HepG2 (cell line): ENCODE data around the gene OGFOD3. TPM values are rescaled to one million over a fixed set of nuclear protein-coding genes. Genes with fewer than 3 reads are reported as not detected.

Source experiments
- HNRNPK ChIP-seq: fragments of 200-400 bp; formaldehyde crosslinking; IDR thresholded peaks from 2 replicates; pipeline ENCODE4 v1.6.1; 2018; ENCODE audit warnings: low read length, low read depth, moderate library complexity, mild to moderate bottlenecking; ENCODE audit not compliant: poor library complexity, severe bottlenecking
- HOXA3 ChIP-seq: sonication (generic); formaldehyde crosslinking; IDR thresholded peaks from 2 replicates; pipeline ENCODE4 v1.5.0; 2020; ENCODE audit warnings: missing genetic modification reagents
- JUND ChIP-seq: sonication (generic); formaldehyde crosslinking; IDR thresholded peaks from 2 replicates; pipeline ENCODE4 v1.8.0; 2022; ENCODE audit warnings: mild to moderate bottlenecking, missing genetic modification reagents
- KDM5B ChIP-seq: sonication (generic); formaldehyde crosslinking; IDR thresholded peaks from 2 replicates; pipeline ENCODE4 v1.4.0; 2020; ENCODE audit warnings: missing genetic modification reagents, mild to moderate bottlenecking, borderline replicate concordance
- LCORL ChIP-seq, 2 experiments: fragments of 450-650 bp in 1 of 2; sonication (generic) in 1 of 2; formaldehyde crosslinking in 1 of 2; IDR thresholded peaks; 2 replicates each; pipeline versions ENCODE4 v1.5.0 to v1.6.1; 2017 to 2020; ENCODE audit warnings: antibody characterized with exemption in 1 of 2, missing genetic modification reagents in 1 of 2
- NCOA1 ChIP-seq: sonication (generic); formaldehyde crosslinking; IDR thresholded peaks from 2 replicates; pipeline ENCODE4 v1.9.0; 2021; ENCODE audit warnings: missing genetic modification reagents
- PCBP2 ChIP-seq: fragments of 200-400 bp; formaldehyde crosslinking; optimal IDR thresholded peaks from 2 replicates; pipeline ENCODE3; 2018; ENCODE audit warnings: low read length, low read depth; ENCODE audit not compliant: poor library complexity, severe bottlenecking
- RFXAP ChIP-seq: sonication (generic); formaldehyde crosslinking; IDR thresholded peaks from 2 replicates; pipeline ENCODE4 v1.4.0; 2020; ENCODE audit warnings: missing genetic modification reagents, borderline replicate concordance
- TOPORS ChIP-seq: sonication (generic); formaldehyde crosslinking; IDR thresholded peaks from 2 replicates; pipeline ENCODE4 v1.8.0; 2023; ENCODE audit warnings: mild to moderate bottlenecking, missing genetic modification reagents
- ZFY ChIP-seq: sonication (generic); formaldehyde crosslinking; IDR thresholded peaks from 2 replicates; pipeline ENCODE4 v1.4.0; 2020; ENCODE audit warnings: missing genetic modification reagents
- ZNF232 ChIP-seq: sonication (generic); formaldehyde crosslinking; IDR thresholded peaks from 2 replicates; pipeline ENCODE4 v1.4.0; 2020; ENCODE audit warnings: missing genetic modification reagents, borderline replicate concordance
- ZNF24 ChIP-seq: fragments of 450-650 bp; IDR thresholded peaks from 2 replicates; pipeline ENCODE4 v1.6.1; 2017; ENCODE audit warnings: antibody characterized with exemption, mild to moderate bottlenecking
- ZNF274 ChIP-seq: sonication (generic); formaldehyde crosslinking; IDR thresholded peaks from 2 replicates; pipeline ENCODE4 v1.5.1; 2020; ENCODE audit warnings: mild to moderate bottlenecking, missing genetic modification reagents
- ZNF296 ChIP-seq: sonication (generic); formaldehyde crosslinking; conservative IDR thresholded peaks from 2 replicates; pipeline ENCODE4 v1.5.0; 2020; ENCODE audit warnings: mild to moderate bottlenecking, missing genetic modification reagents
- ZNF350 ChIP-seq: sonication (generic); formaldehyde crosslinking; IDR thresholded peaks from 2 replicates; pipeline ENCODE4 v1.4.0; 2020; ENCODE audit warnings: mild to moderate bottlenecking, low read depth, missing genetic modification reagents, borderline replicate concordance
- ZNF430 ChIP-seq: sonication (generic); formaldehyde crosslinking; IDR thresholded peaks from 2 replicates; pipeline ENCODE4 v1.9.0; 2021; ENCODE audit warnings: mild to moderate bottlenecking, missing genetic modification reagents
- ZNF468 ChIP-seq: sonication (generic); formaldehyde crosslinking; IDR thresholded peaks from 2 replicates; pipeline ENCODE4 v1.8.0; 2022; ENCODE audit warnings: mild to moderate bottlenecking, moderate library complexity, missing genetic modification reagents
- ZNF530 ChIP-seq: sonication (generic); formaldehyde crosslinking; IDR thresholded peaks from 2 replicates; pipeline ENCODE4 v1.5.0; 2020; ENCODE audit warnings: low read depth, mild to moderate bottlenecking, missing genetic modification reagents
- polyA plus RNA-seq, 8 experiments: library from polyadenylated mRNA; depleted of rRNA in 3 of 8; stranded (reverse) in 7 of 8; unstranded in 1 of 8; fragments of >200 nt; fragmentation: Illumina TruSeq in 4 of 8; extraction: Trizol in 4 of 8; gene quantifications; 2 replicates each; pipeline versions ENCODE4 v1.2.1 to v1.2.3, GENCODE V29; 2011 to 2016; ENCODE audit warnings: low read depth in 4 of 8, missing spikeins in 1 of 8, mixed read lengths in 1 of 8; ENCODE audit not compliant: insufficient read depth in 1 of 8
- total RNA-seq, 5 experiments: library from RNA; depleted of rRNA; stranded (reverse); fragments of >200 nt; fragmentation: Illumina TruSeq; extraction: Trizol; gene quantifications; 2 replicates each; pipeline ENCODE4 v1.2.3, GENCODE V29; 2016; ENCODE audit warnings: low read depth in 1 of 5
- TF ChIP-seq, protein P1 (sequence below): sonication (generic); formaldehyde crosslinking; IDR thresholded peaks from 2 replicates; pipeline ENCODE4 v1.4.0; 2020; ENCODE audit warnings: missing genetic modification reagents
- TF ChIP-seq, protein P2 (sequence below): sonication (generic); formaldehyde crosslinking; IDR thresholded peaks from 2 replicates; pipeline ENCODE4 v1.4.0; 2020; ENCODE audit warnings: mild to moderate bottlenecking, low read depth, missing genetic modification reagents
- TF ChIP-seq, protein P3 (sequence below): IDR thresholded peaks from 2 replicates; pipeline ENCODE4 v1.6.1; 2018; ENCODE audit warnings: missing genetic modification reagents, mild to moderate bottlenecking, missing compliant biosample characterization

The OGFOD3 gene
- total and polyA plus RNA-seq, 2 of the 13 experiments (the other 11 are each of a cell fraction or from before 2014, with no cell fraction given) = 40.0 to 42.1 TPM

DNA sequence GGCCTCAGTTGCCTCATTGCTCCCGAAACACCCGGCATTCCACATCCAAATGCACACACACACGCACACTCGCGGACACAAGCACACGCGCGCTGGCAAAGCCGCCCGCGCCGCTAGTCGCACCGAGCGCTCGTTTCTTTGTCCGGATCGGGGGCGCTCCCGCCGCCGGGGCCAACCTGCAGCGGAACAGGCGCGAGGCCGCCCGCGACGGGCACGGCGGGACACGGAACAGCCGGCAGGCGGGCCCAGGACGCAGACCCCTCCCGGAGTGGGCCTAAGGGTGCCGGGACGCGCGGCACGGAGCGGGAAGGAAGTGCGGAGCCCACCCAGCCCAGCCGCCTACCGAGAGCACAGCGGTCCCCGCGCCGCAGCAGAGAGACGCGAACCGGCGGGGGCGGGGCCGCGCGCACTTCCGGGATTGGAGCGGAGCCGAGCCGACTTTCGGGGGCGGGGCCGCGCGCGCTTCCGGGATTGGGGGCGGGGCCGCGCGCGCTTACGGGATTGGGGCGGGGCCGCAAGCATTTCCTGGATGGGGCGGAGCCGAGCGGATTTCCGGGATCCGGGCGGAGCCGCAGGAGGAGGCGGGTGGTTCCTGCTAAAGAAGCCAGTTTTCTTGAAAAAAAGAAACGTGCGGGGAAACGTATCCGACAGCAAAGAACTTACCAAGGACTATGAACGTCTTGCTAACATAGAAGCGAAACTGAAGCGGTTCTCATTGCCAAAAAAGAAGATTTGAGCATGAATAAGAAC, 32.1 kb upstream of the OGFOD3 start, which contains the start of gene CYBC1 (continued):
- TF ChIP-seq PCBP2 (no peak), HNRNPK (no peak), LCORL (IDR thresholded peaks at IDR 0.05) (no peak), LCORL (CRISPR knock-in tag; IDR thresholded peaks at IDR 0.05) (peak; percentile 69; the same call in 1 of the 2 replicates), RFXAP (CRISPR knock-in tag) (peak; percentile 78; the same call in 1 of the 2 replicates), ZNF468 (0 out of 2 replicates have a peak, but pooled peaks have one; percentile 17), ZFY (peak; percentile 92), ZNF350 (CRISPR knock-in tag) (no peak), HOXA3 (CRISPR knock-in tag) (peak; percentile 74), KDM5B (CRISPR knock-in tag) (peak; percentile 92; the same call in 1 of the 2 replicates), JUND (no peak), ZNF274 (0 out of 2 replicates have a peak, but pooled peaks have one; percentile 69), ZNF530 (no peak), ZNF296 (CRISPR knock-in tag) (no peak), ZNF232 (CRISPR knock-in tag) (peak; percentile 68; the same call in 1 of the 2 replicates), ZNF430 (CRISPR knock-in tag) (peak; percentile 53; the same call in 1 of the 2 replicates), ZNF24 (no peak), NCOA1 (CRISPR knock-in tag) (peak; percentile 65; the same call in 1 of the 2 replicates), TOPORS (CRISPR knock-in tag) (peak; percentile 83)
- TF ChIP-seq, protein P1, sequence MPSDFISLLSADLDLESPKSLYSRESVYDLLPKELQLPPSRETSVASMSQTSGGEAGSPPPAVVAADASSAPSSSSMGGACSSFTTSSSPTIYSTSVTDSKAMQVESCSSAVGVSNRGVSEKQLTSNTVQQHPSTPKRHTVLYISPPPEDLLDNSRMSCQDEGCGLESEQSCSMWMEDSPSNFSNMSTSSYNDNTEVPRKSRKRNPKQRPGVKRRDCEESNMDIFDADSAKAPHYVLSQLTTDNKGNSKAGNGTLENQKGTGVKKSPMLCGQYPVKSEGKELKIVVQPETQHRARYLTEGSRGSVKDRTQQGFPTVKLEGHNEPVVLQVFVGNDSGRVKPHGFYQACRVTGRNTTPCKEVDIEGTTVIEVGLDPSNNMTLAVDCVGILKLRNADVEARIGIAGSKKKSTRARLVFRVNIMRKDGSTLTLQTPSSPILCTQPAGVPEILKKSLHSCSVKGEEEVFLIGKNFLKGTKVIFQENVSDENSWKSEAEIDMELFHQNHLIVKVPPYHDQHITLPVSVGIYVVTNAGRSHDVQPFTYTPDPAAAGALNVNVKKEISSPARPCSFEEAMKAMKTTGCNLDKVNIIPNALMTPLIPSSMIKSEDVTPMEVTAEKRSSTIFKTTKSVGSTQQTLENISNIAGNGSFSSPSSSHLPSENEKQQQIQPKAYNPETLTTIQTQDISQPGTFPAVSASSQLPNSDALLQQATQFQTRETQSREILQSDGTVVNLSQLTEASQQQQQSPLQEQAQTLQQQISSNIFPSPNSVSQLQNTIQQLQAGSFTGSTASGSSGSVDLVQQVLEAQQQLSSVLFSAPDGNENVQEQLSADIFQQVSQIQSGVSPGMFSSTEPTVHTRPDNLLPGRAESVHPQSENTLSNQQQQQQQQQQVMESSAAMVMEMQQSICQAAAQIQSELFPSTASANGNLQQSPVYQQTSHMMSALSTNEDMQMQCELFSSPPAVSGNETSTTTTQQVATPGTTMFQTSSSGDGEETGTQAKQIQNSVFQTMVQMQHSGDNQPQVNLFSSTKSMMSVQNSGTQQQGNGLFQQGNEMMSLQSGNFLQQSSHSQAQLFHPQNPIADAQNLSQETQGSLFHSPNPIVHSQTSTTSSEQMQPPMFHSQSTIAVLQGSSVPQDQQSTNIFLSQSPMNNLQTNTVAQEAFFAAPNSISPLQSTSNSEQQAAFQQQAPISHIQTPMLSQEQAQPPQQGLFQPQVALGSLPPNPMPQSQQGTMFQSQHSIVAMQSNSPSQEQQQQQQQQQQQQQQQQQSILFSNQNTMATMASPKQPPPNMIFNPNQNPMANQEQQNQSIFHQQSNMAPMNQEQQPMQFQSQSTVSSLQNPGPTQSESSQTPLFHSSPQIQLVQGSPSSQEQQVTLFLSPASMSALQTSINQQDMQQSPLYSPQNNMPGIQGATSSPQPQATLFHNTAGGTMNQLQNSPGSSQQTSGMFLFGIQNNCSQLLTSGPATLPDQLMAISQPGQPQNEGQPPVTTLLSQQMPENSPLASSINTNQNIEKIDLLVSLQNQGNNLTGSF (CRISPR knock-in tag) = peak; percentile 79; the same call in 1 of the 2 replicates
- TF ChIP-seq, protein P2, sequence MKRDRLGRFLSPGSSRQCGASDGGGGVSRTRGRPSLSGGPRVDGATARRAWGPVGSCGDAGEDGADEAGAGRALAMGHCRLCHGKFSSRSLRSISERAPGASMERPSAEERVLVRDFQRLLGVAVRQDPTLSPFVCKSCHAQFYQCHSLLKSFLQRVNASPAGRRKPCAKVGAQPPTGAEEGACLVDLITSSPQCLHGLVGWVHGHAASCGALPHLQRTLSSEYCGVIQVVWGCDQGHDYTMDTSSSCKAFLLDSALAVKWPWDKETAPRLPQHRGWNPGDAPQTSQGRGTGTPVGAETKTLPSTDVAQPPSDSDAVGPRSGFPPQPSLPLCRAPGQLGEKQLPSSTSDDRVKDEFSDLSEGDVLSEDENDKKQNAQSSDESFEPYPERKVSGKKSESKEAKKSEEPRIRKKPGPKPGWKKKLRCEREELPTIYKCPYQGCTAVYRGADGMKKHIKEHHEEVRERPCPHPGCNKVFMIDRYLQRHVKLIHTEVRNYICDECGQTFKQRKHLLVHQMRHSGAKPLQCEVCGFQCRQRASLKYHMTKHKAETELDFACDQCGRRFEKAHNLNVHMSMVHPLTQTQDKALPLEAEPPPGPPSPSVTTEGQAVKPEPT (CRISPR knock-in tag) = peak; percentile 93
- TF ChIP-seq, protein P3, sequence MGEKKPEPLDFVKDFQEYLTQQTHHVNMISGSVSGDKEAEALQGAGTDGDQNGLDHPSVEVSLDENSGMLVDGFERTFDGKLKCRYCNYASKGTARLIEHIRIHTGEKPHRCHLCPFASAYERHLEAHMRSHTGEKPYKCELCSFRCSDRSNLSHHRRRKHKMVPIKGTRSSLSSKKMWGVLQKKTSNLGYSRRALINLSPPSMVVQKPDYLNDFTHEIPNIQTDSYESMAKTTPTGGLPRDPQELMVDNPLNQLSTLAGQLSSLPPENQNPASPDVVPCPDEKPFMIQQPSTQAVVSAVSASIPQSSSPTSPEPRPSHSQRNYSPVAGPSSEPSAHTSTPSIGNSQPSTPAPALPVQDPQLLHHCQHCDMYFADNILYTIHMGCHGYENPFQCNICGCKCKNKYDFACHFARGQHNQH (CRISPR knock-in tag) = peak; percentile 80; the same call in 1 of the 2 replicates
